Body of pancreas (tissue), 4 donors: Measurements from ENCODE around the gene HOXB13.

Experiments used
- POLR2A ChIP-seq, 3 donors: fragments of 450-650 bp; IDR thresholded peaks; one replicate each; pipeline ENCODE4 v1.6.1; 2016; ENCODE audit warnings: antibody characterized with exemption in 3 of 3, mild to moderate bottlenecking in 2 of 3
- TF ChIP-seq, protein P1 (sequence below), 7 experiments: fragments of 450-650 bp in 4 of 7; fragments of 200-600 bp in 3 of 7; sonication (generic) in 3 of 7; IDR thresholded peaks; one replicate each; pipeline ENCODE4 v1.5.1; 2016 to 2019; ENCODE audit warnings: antibody characterized with exemption in 7 of 7

DNA sequence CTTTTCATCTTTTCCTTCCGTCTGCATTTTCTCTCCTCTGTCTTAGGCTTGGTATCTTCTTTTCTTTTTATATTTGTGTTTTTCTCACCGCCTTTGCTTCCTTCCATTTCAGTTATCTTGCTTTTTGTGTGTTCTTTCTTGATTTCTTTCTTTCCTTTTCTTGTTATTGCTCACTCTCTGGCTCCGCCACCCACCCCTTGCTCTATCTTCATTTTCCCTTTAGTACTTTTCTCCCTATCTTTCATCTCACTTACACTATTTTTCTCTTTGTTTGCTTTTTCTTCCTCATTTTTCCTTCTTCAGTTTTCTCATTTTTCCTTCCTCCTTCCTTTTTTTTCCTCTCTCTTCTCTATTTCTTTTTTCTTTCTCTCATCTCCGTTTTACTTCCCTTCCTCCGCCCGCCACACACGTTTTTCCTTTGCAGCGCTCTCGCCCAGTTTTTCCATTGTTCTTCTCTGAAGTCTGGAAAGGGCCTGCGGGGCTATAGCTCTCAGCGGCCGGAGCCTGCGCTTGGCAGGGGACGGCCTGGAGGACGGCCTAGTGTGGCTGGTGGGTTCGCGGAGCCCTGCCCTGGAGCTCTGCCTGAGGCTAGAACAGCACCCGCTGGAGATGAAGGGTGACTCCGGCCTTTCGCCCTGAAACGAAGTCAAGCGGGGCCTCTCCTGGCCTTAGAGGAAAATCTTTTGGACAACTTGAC lies 5.2 kb upstream of the HOXB13 start:
- TF ChIP-seq, protein P1, sequence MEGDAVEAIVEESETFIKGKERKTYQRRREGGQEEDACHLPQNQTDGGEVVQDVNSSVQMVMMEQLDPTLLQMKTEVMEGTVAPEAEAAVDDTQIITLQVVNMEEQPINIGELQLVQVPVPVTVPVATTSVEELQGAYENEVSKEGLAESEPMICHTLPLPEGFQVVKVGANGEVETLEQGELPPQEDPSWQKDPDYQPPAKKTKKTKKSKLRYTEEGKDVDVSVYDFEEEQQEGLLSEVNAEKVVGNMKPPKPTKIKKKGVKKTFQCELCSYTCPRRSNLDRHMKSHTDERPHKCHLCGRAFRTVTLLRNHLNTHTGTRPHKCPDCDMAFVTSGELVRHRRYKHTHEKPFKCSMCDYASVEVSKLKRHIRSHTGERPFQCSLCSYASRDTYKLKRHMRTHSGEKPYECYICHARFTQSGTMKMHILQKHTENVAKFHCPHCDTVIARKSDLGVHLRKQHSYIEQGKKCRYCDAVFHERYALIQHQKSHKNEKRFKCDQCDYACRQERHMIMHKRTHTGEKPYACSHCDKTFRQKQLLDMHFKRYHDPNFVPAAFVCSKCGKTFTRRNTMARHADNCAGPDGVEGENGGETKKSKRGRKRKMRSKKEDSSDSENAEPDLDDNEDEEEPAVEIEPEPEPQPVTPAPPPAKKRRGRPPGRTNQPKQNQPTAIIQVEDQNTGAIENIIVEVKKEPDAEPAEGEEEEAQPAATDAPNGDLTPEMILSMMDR (IDR thresholded peaks at IDR 0.05): no peak
- TF ChIP-seq POLR2A (IDR thresholded peaks at IDR 0.05): no peak
